Esophagus squamous epithelium (tissue), 4 donors: Measurements from ENCODE around the gene CDCA7L.

Experiments
- POLR2A ChIP-seq, 4 donors: fragments of 450-650 bp; IDR thresholded peaks; one replicate each; pipeline ENCODE4 v1.6.1; 2017; ENCODE audit warnings: antibody characterized with exemption in 4 of 4, mild to moderate bottlenecking in 4 of 4, moderate library complexity in 3 of 4
- TF ChIP-seq, protein P1 (sequence below), 6 experiments: fragments of 450-650 bp in 4 of 6; fragments of 200-600 bp in 2 of 6; sonication (generic) in 2 of 6; IDR thresholded peaks; one replicate each; pipeline ENCODE4 v1.5.1; 2016 to 2019; ENCODE audit warnings: antibody characterized with exemption in 6 of 6, mild to moderate bottlenecking in 4 of 6, moderate library complexity in 4 of 6

GRCh38 chr7:21981524-21981923, 35.8 kb upstream of the CDCA7L start:
- no peak for TF ChIP-seq POLR2A (IDR thresholded peaks at IDR 0.05)
- TF ChIP-seq, protein P1, sequence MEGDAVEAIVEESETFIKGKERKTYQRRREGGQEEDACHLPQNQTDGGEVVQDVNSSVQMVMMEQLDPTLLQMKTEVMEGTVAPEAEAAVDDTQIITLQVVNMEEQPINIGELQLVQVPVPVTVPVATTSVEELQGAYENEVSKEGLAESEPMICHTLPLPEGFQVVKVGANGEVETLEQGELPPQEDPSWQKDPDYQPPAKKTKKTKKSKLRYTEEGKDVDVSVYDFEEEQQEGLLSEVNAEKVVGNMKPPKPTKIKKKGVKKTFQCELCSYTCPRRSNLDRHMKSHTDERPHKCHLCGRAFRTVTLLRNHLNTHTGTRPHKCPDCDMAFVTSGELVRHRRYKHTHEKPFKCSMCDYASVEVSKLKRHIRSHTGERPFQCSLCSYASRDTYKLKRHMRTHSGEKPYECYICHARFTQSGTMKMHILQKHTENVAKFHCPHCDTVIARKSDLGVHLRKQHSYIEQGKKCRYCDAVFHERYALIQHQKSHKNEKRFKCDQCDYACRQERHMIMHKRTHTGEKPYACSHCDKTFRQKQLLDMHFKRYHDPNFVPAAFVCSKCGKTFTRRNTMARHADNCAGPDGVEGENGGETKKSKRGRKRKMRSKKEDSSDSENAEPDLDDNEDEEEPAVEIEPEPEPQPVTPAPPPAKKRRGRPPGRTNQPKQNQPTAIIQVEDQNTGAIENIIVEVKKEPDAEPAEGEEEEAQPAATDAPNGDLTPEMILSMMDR (IDR thresholded peaks at IDR 0.05): no peak
